OCI-LY3 (cell line): ENCODE data around the gene DNM1.

Source experiments
- CTCF ChIP-seq: fragments of 200-600, 300-600 bp; sonication (generic); IDR thresholded peaks from 2 replicates; pipeline ENCODE4 v1.5.1; 2014; ENCODE audit warnings: antibody characterized with exemption, low read length, low read depth
- EZH2phosphoT487 ChIP-seq: fragments of 200-600 bp; shearing (Covaris generic); IDR thresholded peaks from 2 replicates; pipeline ENCODE4 v1.6.1; 2018; ENCODE audit warnings: antibody characterized with exemption, mixed run types, low read depth

GRCh38 chr9:128204858-128205257 lies 1.7 kb downstream of the DNM1 start:
- no peak for TF ChIP-seq CTCF
- TF ChIP-seq EZH2phosphoT487: no peak
